HCT116 (cell line): Measurements from ENCODE around the gene KLK1. TPM values are rescaled to one million over a fixed set of nuclear protein-coding genes. Genes with fewer than 3 reads are reported as not detected.

Experiments used
- ATAC-seq: fragments of 200-7000 bp; cut with Tn5 transposase; 2 replicates; pipeline ENCODE4 v1.9.1; 2020; ENCODE audit warnings: mild to moderate bottlenecking, moderate library complexity
- BruUV-seq: library from RNA; stranded (reverse); fragments of 400-500 nt; replicated peaks from 2 replicates; lab custom pipeline; 2021; lab: Mats Ljungman, UMichigan
- CTCF ChIA-PET: fragments of 300-600 bp; sonication (Branson Sonifier 250); formaldehyde crosslinking; loops from one replicate; lab custom pipeline; 2021; ENCODE audit warnings: antibody characterized with exemption; lab: Charles Lee
- POLR2A ChIA-PET: fragments of 300-600, 350-600 bp; sonication (Branson Sonifier 250); formaldehyde crosslinking; loops from one replicate; lab custom pipeline; 2021; ENCODE audit warnings: antibody characterized with exemption; lab: Charles Lee
- RAD21 ChIA-PET, 2 experiments: fragments of 300-600 bp; sonication (Branson Sonifier 250); formaldehyde crosslinking; loops; one replicate each; lab custom pipeline; 2023; ENCODE audit warnings: low total read pairs in 2 of 2; ENCODE audit not compliant: uncharacterized antibody in 2 of 2, unreplicated experiment in 2 of 2, low non-redundant PET in 1 of 2; lab: Charles Lee
- DNase-seq: peaks from one replicate; pipeline ENCODE4 v3.0.0-alpha.2; 2010; ENCODE audit warnings: low read depth, low spot score
- H2AFZ ChIP-seq: fragments of 200-600 bp; shearing (Covaris generic), sonication (generic); 2 replicates; pipeline ENCODE4 v1.6.1; 2017; ENCODE audit warnings: low read depth, mixed run types, mixed read lengths, antibody characterized with exemption, low read length; ENCODE audit not compliant: poor library complexity, severe bottlenecking
- H3K27ac ChIP-seq: 2 replicates; pipeline ENCODE4 v1.5.1; 2012; ENCODE audit warnings: low read depth, low read length
- H3K27me3 ChIP-seq: fragments of 200-600 bp; sonication (generic); 2 replicates; pipeline ENCODE4 v1.6.1; 2016; ENCODE audit warnings: mixed run types, low read length, mixed read lengths; ENCODE audit not compliant: insufficient read depth
- H3K36me3 ChIP-seq, 2 experiments: fragments of 200-500 bp in 1 of 2; fragments of 200-600 bp in 1 of 2; sonication (Bioruptor generic) in 1 of 2; sonication (generic) in 1 of 2; 2 replicates each; pipeline versions ENCODE4 v1.5.1 to v1.6.1; 2014 to 2016; ENCODE audit warnings: low read length in 2 of 2, inconsistent platforms in 1 of 2, mixed read lengths in 1 of 2, mixed run types in 1 of 2; ENCODE audit not compliant: insufficient read depth in 2 of 2, control insufficient read depth in 1 of 2
- H3K4me1 ChIP-seq, 2 experiments: fragments of 200-600 bp in 1 of 2; sonication (generic) in 1 of 2; 2 replicates each; pipeline versions ENCODE4 v1.5.1 to v1.6.1; 2012 to 2017; ENCODE audit warnings: low read length in 2 of 2, inconsistent platforms in 1 of 2, mild to moderate bottlenecking in 1 of 2, mixed read lengths in 1 of 2, mixed run types in 1 of 2, moderate library complexity in 1 of 2; ENCODE audit not compliant: insufficient read depth in 2 of 2, control insufficient read depth in 1 of 2
- H3K4me2 ChIP-seq: fragments of 200-600 bp; sonication (generic); 2 replicates; pipeline ENCODE4 v1.6.1; 2017; ENCODE audit warnings: mixed run types, low read length, mixed read lengths
- H3K4me3 ChIP-seq, 2 experiments: fragments of 200-600 bp in 1 of 2; sonication (generic) in 1 of 2; replicated peaks in 1 of 2; 2 replicates each; pipeline ENCODE4 v1.5.1; 2011 to 2016; ENCODE audit warnings: low read length in 2 of 2, control low read depth in 1 of 2, low read depth in 1 of 2, mild to moderate bottlenecking in 1 of 2, mixed read lengths in 1 of 2, mixed run types in 1 of 2
- H3K79me2 ChIP-seq: fragments of 200-600 bp; sonication (generic); 2 replicates; pipeline ENCODE4 v1.6.1; 2017; ENCODE audit warnings: mild to moderate bottlenecking, mixed run types, low read length, moderate library complexity, mixed read lengths; ENCODE audit not compliant: insufficient read depth
- H3K9ac ChIP-seq: fragments of 200-600 bp; sonication (generic); 2 replicates; pipeline ENCODE4 v1.6.1; 2016; ENCODE audit warnings: low read length, mixed read lengths
- H3K9me2 ChIP-seq: fragments of 200-600 bp; sonication (generic), shearing (Covaris generic); 2 replicates; pipeline ENCODE4 v1.6.1; 2017; ENCODE audit warnings: mixed run types, mild to moderate bottlenecking, moderate library complexity; ENCODE audit not compliant: insufficient read depth
- H3K9me3 ChIP-seq, 2 experiments: fragments of 200-500 bp in 1 of 2; fragments of 200-600 bp in 1 of 2; sonication (Bioruptor generic) in 1 of 2; sonication (generic) in 1 of 2; 2 replicates each; pipeline ENCODE4 v1.6.1; 2014 to 2017; ENCODE audit warnings: low read length in 2 of 2, mixed read lengths in 2 of 2, inconsistent platforms in 1 of 2, low read depth in 1 of 2, mild to moderate bottlenecking in 1 of 2, mixed run types in 1 of 2, moderate library complexity in 1 of 2; ENCODE audit not compliant: control insufficient read depth in 1 of 2, insufficient read depth in 1 of 2
- H4K20me1 ChIP-seq: fragments of 200-600 bp; sonication (generic), shearing (Covaris generic); 2 replicates; pipeline ENCODE4 v1.6.1; 2017; ENCODE audit warnings: mixed run types, mild to moderate bottlenecking, moderate library complexity; ENCODE audit not compliant: insufficient read depth
- CBX3 ChIP-seq: IDR thresholded peaks from 2 replicates; pipeline ENCODE4 v1.6.1; 2012; ENCODE audit warnings: low read depth
- CTCF ChIP-seq, 3 experiments: fragments of 200-600 bp in 1 of 3; sonication (generic) in 1 of 3; IDR thresholded peaks in 2 of 3; conservative IDR thresholded peaks in 1 of 3; 2 replicates each; pipeline ENCODE4 v1.5.1; 2012 to 2017; ENCODE audit warnings: low read depth in 2 of 3, low read length in 2 of 3, antibody characterized with exemption in 1 of 3, borderline replicate concordance in 1 of 3, control low read depth in 1 of 3, mild to moderate bottlenecking in 1 of 3, mixed read lengths in 1 of 3, mixed run types in 1 of 3, moderate library complexity in 1 of 3; ENCODE audit not compliant: insufficient read depth in 1 of 3
- ELF1 ChIP-seq: IDR thresholded peaks from 2 replicates; pipeline ENCODE4 v1.6.1; 2012; ENCODE audit warnings: low read depth, borderline replicate concordance
- EZH2 ChIP-seq: fragments of 200-600 bp; sonication (generic); IDR thresholded peaks from 2 replicates; pipeline ENCODE4 v1.6.1; 2017; ENCODE audit warnings: antibody characterized with exemption, mixed run types
- EZH2phosphoT487 ChIP-seq: fragments of 200-600 bp; IDR thresholded peaks from 2 replicates; pipeline ENCODE4 v1.6.1; 2018; ENCODE audit warnings: antibody characterized with exemption, borderline replicate concordance
- FOSL1 ChIP-seq: IDR thresholded peaks from 2 replicates; pipeline ENCODE4 v1.6.1; 2012; ENCODE audit warnings: low read depth
- JUND ChIP-seq: IDR thresholded peaks from 2 replicates; pipeline ENCODE4 v1.6.1; 2012
- POLR2A ChIP-seq: IDR thresholded peaks from 2 replicates; pipeline ENCODE4 v1.7.0; 2011; ENCODE audit warnings: borderline replicate concordance; ENCODE audit not compliant: insufficient read depth, insufficient read length; ENCODE audit errors: extremely low read depth
- POLR2AphosphoS5 ChIP-seq: IDR thresholded peaks from 2 replicates; pipeline ENCODE4 v1.6.1; 2011; ENCODE audit warnings: mild to moderate bottlenecking, low read depth, low read length, moderate library complexity
- RAD21 ChIP-seq: IDR thresholded peaks from 2 replicates; pipeline ENCODE4 v1.6.1; 2012; ENCODE audit warnings: low read depth, mild to moderate bottlenecking
- SP1 ChIP-seq: IDR thresholded peaks from 2 replicates; pipeline ENCODE4 v1.6.1; 2012; ENCODE audit warnings: low read depth
- TCF7L2 ChIP-seq: IDR thresholded peaks from 2 replicates; pipeline ENCODE4 v1.7.0; 2011; ENCODE audit warnings: borderline replicate concordance, inconsistent platforms; ENCODE audit not compliant: insufficient read depth, insufficient read length; ENCODE audit errors: extremely low read depth
- YY1 ChIP-seq: IDR thresholded peaks from 2 replicates; pipeline ENCODE4 v1.6.1; 2011; ENCODE audit warnings: low read length, low read depth, moderate library complexity, mild to moderate bottlenecking; ENCODE audit not compliant: insufficient replicate concordance; ENCODE audit errors: extremely low read depth
- ZFX ChIP-seq: fragments of 450-650 bp; IDR thresholded peaks from 2 replicates; pipeline ENCODE4 v1.6.1; 2017
- intact Hi-C: fragments of 100-400 bp; cut with micrococcal nuclease; formaldehyde crosslinking; loops from 2 replicates; pipeline ENCODE4 v1.10.0; 2022
- total RNA-seq: library from RNA; stranded (reverse); gene quantifications from one replicate; pipeline ENCODE4 v1.2.1, GENCODE V29; 2021; ENCODE audit not compliant: unreplicated experiment
- TF ChIP-seq, protein P1 (sequence below): IDR thresholded peaks from 2 replicates; pipeline ENCODE4 v1.6.1; 2012; ENCODE audit warnings: low read depth
- TF ChIP-seq, protein P2 (sequence below): IDR thresholded peaks from 2 replicates; pipeline ENCODE4 v1.6.1; 2012

The KLK1 gene
- total RNA-seq, 1 experiment from 2014 or later = 3.3 TPM

GRCh38 chr19:50822661-50823208 is 852 bp downstream of the KLK1 start:
- DNase-seq = no peak
- Histone ChIP-seq H4K20me1 (no peaks in the 10 kb centered on the region), H2AFZ (no peak overlapping the region), H3K9ac (no peak overlapping the region), H3K27ac (no peak overlapping the region), H3K9me3 (no peaks in the 10 kb centered on the region; a peak in 1 of 4 replicates), H3K27me3 (no peaks in the 10 kb centered on the region), H3K4me3 (no peak overlapping the region), H3K4me1 (peaks cover 19 to 45% of the 10 kb centered on the region in 2 experiments), H3K79me2 (no peaks in the 10 kb centered on the region), H3K36me3 (no peaks in the 10 kb centered on the region), H3K9me2 (no peaks in the 10 kb centered on the region), H3K4me2 (peak overlapping the region; percentile 23; the same call in 1 of the 2 replicates)
- BruUV-seq = no TSS peak
- TF ChIP-seq JUND = no peak
- TF ChIP-seq, protein P1, sequence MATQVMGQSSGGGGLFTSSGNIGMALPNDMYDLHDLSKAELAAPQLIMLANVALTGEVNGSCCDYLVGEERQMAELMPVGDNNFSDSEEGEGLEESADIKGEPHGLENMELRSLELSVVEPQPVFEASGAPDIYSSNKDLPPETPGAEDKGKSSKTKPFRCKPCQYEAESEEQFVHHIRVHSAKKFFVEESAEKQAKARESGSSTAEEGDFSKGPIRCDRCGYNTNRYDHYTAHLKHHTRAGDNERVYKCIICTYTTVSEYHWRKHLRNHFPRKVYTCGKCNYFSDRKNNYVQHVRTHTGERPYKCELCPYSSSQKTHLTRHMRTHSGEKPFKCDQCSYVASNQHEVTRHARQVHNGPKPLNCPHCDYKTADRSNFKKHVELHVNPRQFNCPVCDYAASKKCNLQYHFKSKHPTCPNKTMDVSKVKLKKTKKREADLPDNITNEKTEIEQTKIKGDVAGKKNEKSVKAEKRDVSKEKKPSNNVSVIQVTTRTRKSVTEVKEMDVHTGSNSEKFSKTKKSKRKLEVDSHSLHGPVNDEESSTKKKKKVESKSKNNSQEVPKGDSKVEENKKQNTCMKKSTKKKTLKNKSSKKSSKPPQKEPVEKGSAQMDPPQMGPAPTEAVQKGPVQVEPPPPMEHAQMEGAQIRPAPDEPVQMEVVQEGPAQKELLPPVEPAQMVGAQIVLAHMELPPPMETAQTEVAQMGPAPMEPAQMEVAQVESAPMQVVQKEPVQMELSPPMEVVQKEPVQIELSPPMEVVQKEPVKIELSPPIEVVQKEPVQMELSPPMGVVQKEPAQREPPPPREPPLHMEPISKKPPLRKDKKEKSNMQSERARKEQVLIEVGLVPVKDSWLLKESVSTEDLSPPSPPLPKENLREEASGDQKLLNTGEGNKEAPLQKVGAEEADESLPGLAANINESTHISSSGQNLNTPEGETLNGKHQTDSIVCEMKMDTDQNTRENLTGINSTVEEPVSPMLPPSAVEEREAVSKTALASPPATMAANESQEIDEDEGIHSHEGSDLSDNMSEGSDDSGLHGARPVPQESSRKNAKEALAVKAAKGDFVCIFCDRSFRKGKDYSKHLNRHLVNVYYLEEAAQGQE = no peak
- no peak for TF ChIP-seq YY1
- no peak for TF ChIP-seq FOSL1
- TF ChIP-seq EZH2phosphoT487 = no peak
- no peak for TF ChIP-seq CBX3
- no peak for TF ChIP-seq EZH2
- TF ChIP-seq SP1 = no peak
- TF ChIP-seq ELF1 = no peak
- TF ChIP-seq POLR2A = no peak
- TF ChIP-seq ZFX = no peak
- no peak for TF ChIP-seq POLR2AphosphoS5
- TF ChIP-seq TCF7L2 = no peak
- TF ChIP-seq, protein P2, sequence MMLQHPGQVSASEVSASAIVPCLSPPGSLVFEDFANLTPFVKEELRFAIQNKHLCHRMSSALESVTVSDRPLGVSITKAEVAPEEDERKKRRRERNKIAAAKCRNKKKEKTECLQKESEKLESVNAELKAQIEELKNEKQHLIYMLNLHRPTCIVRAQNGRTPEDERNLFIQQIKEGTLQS = no peak
- TF ChIP-seq RAD21 = no peak
- TF ChIP-seq CTCF (IDR thresholded peaks at IDR 0.05 in 2 of 3, conservative IDR thresholded peaks at IDR 0.05 in 1 of 3; ENCODE audit: borderline replicate concordance in 1 of 3, insufficient read depth in 1 of 3, low read depth in 2 of 3, low read length in 2 of 3) = no peak
- intact Hi-C loops = no loop called here
- CTCF ChIA-PET = no interaction called here
- no peak for ATAC-seq
- POLR2A ChIA-PET = interaction anchor here (1.4 kb wide), 1 partner anchor 14 kb away, joined by 3 read pairs; no protein-coding TSS in a partner anchor
- RAD21 ChIA-PET = no interaction called here
